Spleen (tissue), 7 donors: ENCODE results near the gene MLXIP.

Source experiments
- POLR2A ChIP-seq, 3 donors: fragments of 450-650 bp; IDR thresholded peaks; one replicate each; pipeline ENCODE4 v1.5.1; 2017; ENCODE audit warnings: antibody characterized with exemption in 3 of 3, mild to moderate bottlenecking in 1 of 3
- POLR2AphosphoS5 ChIP-seq, 3 donors: sonication (generic); formaldehyde crosslinking; IDR thresholded peaks; one replicate each; pipeline ENCODE4 v1.5.1; 2017; ENCODE audit warnings: antibody characterized with exemption in 3 of 3
- TF ChIP-seq, protein P1 (sequence below), 11 experiments: fragments of 200-600 bp in 7 of 11; fragments of 450-650 bp in 4 of 11; sonication (generic) in 4 of 11; IDR thresholded peaks in 8 of 11; conservative IDR thresholded peaks in 3 of 11; 1 replicate in 7 of 11; 2 replicates in 4 of 11; pipeline versions ENCODE4 v1.4.0 to v1.8.0; 2016 to 2021; ENCODE audit warnings: antibody characterized with exemption in 11 of 11, inconsistent platforms in 4 of 11, mild to moderate bottlenecking in 1 of 11
- donor health status: DM: no; HTN: no; CAD: no; lungs with moderate emphysema.
- donor health status: DM: no; HTN: no; CAD: no.
- donor health status: DM: no; HTN: no; CAD: no.

DNA sequence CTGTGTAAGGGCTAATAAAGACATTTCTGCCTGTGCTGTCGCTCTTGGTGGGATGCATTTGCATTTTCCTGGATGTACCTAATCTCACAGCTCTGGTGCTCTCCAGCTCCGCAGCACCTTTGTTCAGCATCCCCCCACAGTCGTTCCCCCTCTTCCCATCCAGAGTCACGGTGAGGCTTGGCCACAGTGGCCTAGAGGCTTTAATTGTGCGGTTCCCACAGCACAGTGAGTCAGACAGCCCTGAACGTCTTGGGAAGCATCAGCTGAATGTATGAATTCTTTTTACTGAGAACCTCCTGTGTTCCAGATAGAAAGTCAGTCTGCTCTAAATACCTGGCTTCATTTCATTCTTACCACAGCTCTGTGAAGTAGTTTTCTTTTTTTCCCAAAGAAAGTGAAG, 28.7 kb downstream of the MLXIP start:
- TF ChIP-seq, protein P1, sequence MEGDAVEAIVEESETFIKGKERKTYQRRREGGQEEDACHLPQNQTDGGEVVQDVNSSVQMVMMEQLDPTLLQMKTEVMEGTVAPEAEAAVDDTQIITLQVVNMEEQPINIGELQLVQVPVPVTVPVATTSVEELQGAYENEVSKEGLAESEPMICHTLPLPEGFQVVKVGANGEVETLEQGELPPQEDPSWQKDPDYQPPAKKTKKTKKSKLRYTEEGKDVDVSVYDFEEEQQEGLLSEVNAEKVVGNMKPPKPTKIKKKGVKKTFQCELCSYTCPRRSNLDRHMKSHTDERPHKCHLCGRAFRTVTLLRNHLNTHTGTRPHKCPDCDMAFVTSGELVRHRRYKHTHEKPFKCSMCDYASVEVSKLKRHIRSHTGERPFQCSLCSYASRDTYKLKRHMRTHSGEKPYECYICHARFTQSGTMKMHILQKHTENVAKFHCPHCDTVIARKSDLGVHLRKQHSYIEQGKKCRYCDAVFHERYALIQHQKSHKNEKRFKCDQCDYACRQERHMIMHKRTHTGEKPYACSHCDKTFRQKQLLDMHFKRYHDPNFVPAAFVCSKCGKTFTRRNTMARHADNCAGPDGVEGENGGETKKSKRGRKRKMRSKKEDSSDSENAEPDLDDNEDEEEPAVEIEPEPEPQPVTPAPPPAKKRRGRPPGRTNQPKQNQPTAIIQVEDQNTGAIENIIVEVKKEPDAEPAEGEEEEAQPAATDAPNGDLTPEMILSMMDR (IDR thresholded peaks at IDR 0.05 in 8 of 11, conservative IDR thresholded peaks at IDR 0.05 in 3 of 11): no peak
- no peak for TF ChIP-seq POLR2AphosphoS5 (IDR thresholded peaks at IDR 0.05)
- no peak for TF ChIP-seq POLR2A (IDR thresholded peaks at IDR 0.05)
